Uterus (tissue), 4 donors: ENCODE measurements around the gene MAPRE2. TPM values are rescaled to one million over a fixed set of nuclear protein-coding genes. Genes with fewer than 3 reads are reported as not detected.
A peak's percentile ranks its signal among the peaks of the same experiment; 100 is the strongest.

Experiments
- DNase-seq, 2 donors: peaks; one replicate each; pipeline ENCODE4 v3.0.0-alpha.2; 2019 to 2020
- H3K27ac ChIP-seq, 2 donors: fragments of 200-600 bp; sonication (generic); 1 replicate in 1 of 2; 2 replicates in 1 of 2; pipeline ENCODE4 v1.5.1; 2016 to 2018
- H3K27me3 ChIP-seq, 2 donors: fragments of 200-600 bp; sonication (generic); one replicate each; pipeline ENCODE4 v1.5.1; 2018 to 2019; ENCODE audit warnings: control low read depth in 1 of 2
- H3K36me3 ChIP-seq, 2 donors: fragments of 200-600 bp; sonication (generic); one replicate each; pipeline ENCODE4 v1.5.1; 2019; ENCODE audit warnings: control low read depth in 1 of 2
- H3K4me1 ChIP-seq, 2 donors: fragments of 200-600 bp; sonication (generic); one replicate each; pipeline ENCODE4 v1.5.1; 2018 to 2019; ENCODE audit warnings: control low read depth in 1 of 2
- H3K4me3 ChIP-seq, 2 donors: fragments of 200-600 bp; sonication (generic); 1 replicate in 1 of 2; 2 replicates in 1 of 2; pipeline ENCODE4 v1.5.1; 2018 to 2019; ENCODE audit warnings: mild to moderate bottlenecking in 1 of 2
- H3K9me3 ChIP-seq, 2 donors: fragments of 200-600 bp; sonication (generic); one replicate each; pipeline ENCODE4 v1.5.1; 2019; ENCODE audit warnings: control low read depth in 1 of 2
- POLR2A ChIP-seq, 2 donors: fragments of 450-650 bp; IDR thresholded peaks; one replicate each; pipeline ENCODE4 v1.6.1; 2016; ENCODE audit warnings: antibody characterized with exemption in 2 of 2, mild to moderate bottlenecking in 1 of 2, moderate library complexity in 1 of 2
- intact Hi-C: fragments of 100-400 bp; cut with DNase I; formaldehyde crosslinking; loops from one replicate; pipeline ENCODE4 v1.15.1; 2023; ENCODE audit warnings: low total_unique reads
- total RNA-seq, 4 donors: library from RNA; depleted of rRNA in 3 of 4; stranded (reverse); fragments of >200 nt in 3 of 4; gene quantifications; one replicate each; pipeline versions ENCODE4 v1.1.0 to v1.2.4, GENCODE V29; 2014 to 2023
- TF ChIP-seq, protein P1 (sequence below), 4 experiments: fragments of 200-600 bp in 2 of 4; fragments of 450-650 bp in 2 of 4; sonication (generic) in 2 of 4; IDR thresholded peaks; one replicate each; pipeline ENCODE4 v1.5.1; 2016 to 2019; ENCODE audit warnings: antibody characterized with exemption in 4 of 4, mild to moderate bottlenecking in 2 of 4, moderate library complexity in 1 of 4
- donor health status: DM: yes; HTN: yes; CAD: no.

The MAPRE2 gene
- total RNA-seq, 4 donors from 2014 or later = 7.4 to 29.8 (median 21.7) TPM

DNA sequence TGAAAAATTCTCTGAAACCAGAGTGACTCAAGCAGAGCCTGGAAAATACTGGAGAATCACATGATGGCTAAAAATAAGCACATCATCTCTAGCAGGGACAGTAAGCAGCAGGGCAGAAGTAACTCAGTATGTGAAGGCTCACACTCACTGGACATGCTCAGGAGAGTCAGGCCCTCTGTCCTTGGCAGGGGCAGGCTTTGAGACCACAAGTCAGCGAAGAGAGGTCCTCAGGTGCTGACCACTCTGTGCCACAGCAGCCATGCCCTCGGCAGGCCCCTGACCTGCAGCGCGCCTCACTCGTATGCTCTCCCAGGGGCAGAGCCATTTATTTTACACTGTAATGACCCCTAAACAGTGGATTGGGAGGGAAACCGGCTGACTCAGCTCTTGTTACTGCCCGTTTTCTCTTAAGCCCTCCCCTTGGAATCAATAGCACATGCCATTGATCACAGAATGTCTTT lies 76.8 kb downstream of the MAPRE2 start:
- intact Hi-C loops = no loop called here
- Histone ChIP-seq H3K4me3 (no peak overlapping the region), H3K27me3 (no peaks in the 10 kb centered on the region), H3K36me3 (no peaks in the 10 kb centered on the region), H3K9me3 (no peaks in the 10 kb centered on the region), H3K27ac (peak overlapping the region; percentile 52 to 86), H3K4me1 (peaks cover 0 to 13% of the 10 kb centered on the region in 2 donors)
- DNase-seq = no peak
- TF ChIP-seq, protein P1, sequence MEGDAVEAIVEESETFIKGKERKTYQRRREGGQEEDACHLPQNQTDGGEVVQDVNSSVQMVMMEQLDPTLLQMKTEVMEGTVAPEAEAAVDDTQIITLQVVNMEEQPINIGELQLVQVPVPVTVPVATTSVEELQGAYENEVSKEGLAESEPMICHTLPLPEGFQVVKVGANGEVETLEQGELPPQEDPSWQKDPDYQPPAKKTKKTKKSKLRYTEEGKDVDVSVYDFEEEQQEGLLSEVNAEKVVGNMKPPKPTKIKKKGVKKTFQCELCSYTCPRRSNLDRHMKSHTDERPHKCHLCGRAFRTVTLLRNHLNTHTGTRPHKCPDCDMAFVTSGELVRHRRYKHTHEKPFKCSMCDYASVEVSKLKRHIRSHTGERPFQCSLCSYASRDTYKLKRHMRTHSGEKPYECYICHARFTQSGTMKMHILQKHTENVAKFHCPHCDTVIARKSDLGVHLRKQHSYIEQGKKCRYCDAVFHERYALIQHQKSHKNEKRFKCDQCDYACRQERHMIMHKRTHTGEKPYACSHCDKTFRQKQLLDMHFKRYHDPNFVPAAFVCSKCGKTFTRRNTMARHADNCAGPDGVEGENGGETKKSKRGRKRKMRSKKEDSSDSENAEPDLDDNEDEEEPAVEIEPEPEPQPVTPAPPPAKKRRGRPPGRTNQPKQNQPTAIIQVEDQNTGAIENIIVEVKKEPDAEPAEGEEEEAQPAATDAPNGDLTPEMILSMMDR (IDR thresholded peaks at IDR 0.05) = no peak
- TF ChIP-seq POLR2A (IDR thresholded peaks at IDR 0.05) = peak in 1 of 2 donors; percentile 42

DNA sequence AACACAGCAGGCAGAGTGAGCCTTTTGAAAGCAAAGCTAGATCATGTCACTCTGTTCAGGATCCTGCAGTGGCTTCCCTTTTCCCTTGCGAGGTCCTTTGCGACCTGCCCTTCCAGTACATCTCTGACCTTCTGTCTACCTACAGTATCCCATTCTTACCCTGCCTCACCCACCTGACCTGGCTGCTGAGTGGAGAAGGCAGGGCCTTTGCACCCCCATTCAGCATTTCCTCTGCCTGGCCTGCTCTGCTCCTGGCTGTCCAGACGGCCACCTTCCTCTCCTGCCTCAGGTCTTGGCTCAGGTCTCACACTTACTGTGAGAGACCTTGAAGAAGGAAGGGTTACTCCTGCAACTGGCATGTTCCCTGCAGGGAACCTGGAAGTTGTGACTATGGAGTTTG lies 77.4 kb downstream of the MAPRE2 start:
- Histone ChIP-seq H3K9me3 (no peaks in the 10 kb centered on the region), H3K27ac (peak overlapping the region; percentile 52 to 86), H3K36me3 (no peaks in the 10 kb centered on the region), H3K27me3 (no peaks in the 10 kb centered on the region), H3K4me1 (peaks cover 0 to 13% of the 10 kb centered on the region in 2 donors), H3K4me3 (no peak overlapping the region)
- intact Hi-C loops = no loop called here
- no peak for DNase-seq
- TF ChIP-seq, protein P1 (IDR thresholded peaks at IDR 0.05) = no peak
- TF ChIP-seq POLR2A (IDR thresholded peaks at IDR 0.05) = no peak

DNA sequence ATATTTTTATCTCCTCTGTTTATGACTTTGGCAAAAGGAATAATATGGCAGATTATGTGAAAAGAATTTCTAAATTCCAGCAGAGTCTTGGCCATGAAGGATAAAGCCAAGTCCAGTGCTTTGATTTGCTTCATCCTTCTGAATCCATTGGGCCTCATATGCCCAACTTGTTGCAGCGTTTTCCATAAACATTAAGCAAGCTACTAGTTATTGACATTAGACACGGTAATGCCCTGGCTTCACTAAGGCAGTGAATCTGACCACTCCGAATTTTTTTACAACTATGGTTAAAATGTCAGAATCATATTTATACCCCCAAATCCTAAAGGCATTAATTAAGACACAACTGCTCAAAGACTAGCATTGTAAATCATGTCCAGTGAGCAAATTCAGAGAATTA lies 79.8 kb downstream of the MAPRE2 start:
- no peak for TF ChIP-seq POLR2A (IDR thresholded peaks at IDR 0.05)
- TF ChIP-seq, protein P1 (IDR thresholded peaks at IDR 0.05) = no peak
- H3K4me3 ChIP-seq = no peak overlapping the region
- H3K9me3 ChIP-seq = no peaks in the 10 kb centered on the region
- no peaks in the 10 kb centered on the region for H3K27me3 ChIP-seq
- no peak overlapping the region for H3K27ac ChIP-seq
- no peaks in the 10 kb centered on the region for H3K36me3 ChIP-seq
- DNase-seq = no peak
- H3K4me1 ChIP-seq = peaks cover 0 to 13% of the 10 kb centered on the region in 2 donors
- intact Hi-C loops = no loop called here

DNA sequence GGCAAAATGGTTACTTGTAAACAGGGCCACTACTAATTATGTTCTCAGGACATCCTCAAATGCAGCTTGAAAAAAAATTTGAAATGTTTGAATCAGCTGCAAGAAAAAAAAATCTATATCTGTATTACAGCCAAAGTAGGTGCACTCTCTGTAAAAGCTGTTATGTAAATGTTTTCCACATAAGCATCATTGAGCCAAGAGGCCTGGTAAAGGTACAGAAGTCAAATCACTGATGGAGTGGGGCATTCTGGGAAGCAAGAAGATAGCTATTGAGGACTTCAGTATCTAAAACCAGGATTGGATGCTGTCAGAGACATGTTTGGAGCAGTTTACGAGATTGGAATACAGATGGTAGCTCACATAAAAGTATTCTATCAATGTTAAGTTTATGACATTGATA lies 80.3 kb downstream of the MAPRE2 start:
- no peak overlapping the region for H3K4me3 ChIP-seq
- no peaks in the 10 kb centered on the region for H3K27me3 ChIP-seq
- H3K4me1 ChIP-seq = peaks cover 0 to 13% of the 10 kb centered on the region in 2 donors
- TF ChIP-seq, protein P1 (IDR thresholded peaks at IDR 0.05) = no peak
- no peak for TF ChIP-seq POLR2A (IDR thresholded peaks at IDR 0.05)
- no peaks in the 10 kb centered on the region for H3K36me3 ChIP-seq
- DNase-seq = no peak
- intact Hi-C loops = no loop called here
- H3K9me3 ChIP-seq = no peaks in the 10 kb centered on the region
- H3K27ac ChIP-seq = no peak overlapping the region

DNA sequence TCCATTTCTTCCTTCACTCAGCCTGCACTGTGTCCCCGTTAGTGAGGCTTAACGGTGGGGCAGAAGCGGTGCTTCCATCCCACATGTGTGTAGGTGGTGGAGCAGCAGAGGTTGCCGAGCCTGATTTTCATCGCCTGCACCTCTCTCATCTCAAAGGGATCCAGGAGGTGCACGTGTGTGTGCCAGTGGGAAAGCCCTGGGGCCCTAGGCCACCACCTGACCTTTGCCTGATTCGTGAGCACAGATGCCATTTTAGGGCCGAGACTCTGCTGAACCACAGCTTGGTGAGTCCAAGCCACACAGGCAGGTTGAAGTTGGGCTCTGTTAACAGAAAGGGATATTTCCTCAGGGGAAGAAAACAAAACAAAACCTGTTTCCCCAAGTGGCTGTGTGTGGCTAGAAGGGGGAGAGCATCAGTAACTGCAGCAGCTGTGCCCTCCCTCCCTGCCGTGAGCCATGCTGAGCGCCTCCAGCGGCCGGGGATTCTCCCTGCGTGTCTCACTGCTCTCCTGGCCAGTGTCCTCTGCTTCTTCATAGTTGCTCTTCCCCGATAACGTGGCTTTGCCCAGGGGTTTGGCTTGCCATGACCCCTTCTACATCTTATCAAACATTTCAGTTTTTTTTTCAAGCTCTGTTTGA lies 81.5 kb downstream of the MAPRE2 start:
- DNase-seq = no peak
- Histone ChIP-seq H3K4me1 (peaks cover 0 to 6% of the 10 kb centered on the region in 2 donors), H3K27ac (no peak overlapping the region), H3K27me3 (no peaks in the 10 kb centered on the region), H3K9me3 (no peaks in the 10 kb centered on the region), H3K36me3 (no peaks in the 10 kb centered on the region), H3K4me3 (no peak overlapping the region)
- intact Hi-C loops = no loop called here
- TF ChIP-seq, protein P1 (IDR thresholded peaks at IDR 0.05) = no peak
- no peak for TF ChIP-seq POLR2A (IDR thresholded peaks at IDR 0.05)
